ENCODE data around the gene STPG2.

STPG2 gene

GRCh38 chr4:98046665-98047064 is 96.6 kb downstream of the STPG2 start:
- Histone ChIP-seq H3K4me1 (ENCODE audit: insufficient read depth, low read length, severe bottlenecking) (no peaks in the 10 kb centered on the region), H3K79me2 (ENCODE audit: insufficient read depth, low read length) (no peaks in the 10 kb centered on the region), H3K36me3 (ENCODE audit: insufficient read depth, low read length) (no peaks in the 10 kb centered on the region), H4K20me1 (ENCODE audit: insufficient read depth, low read length) (no peaks in the 10 kb centered on the region), H3F3A (ENCODE audit: insufficient read depth, low read length) (no peaks in the 10 kb centered on the region), H3K27me3 (ENCODE audit: insufficient read depth, low read length) (no peaks in the 10 kb centered on the region), H3K9me3 (ENCODE audit: low read length) (no peaks in the 10 kb centered on the region), H2AFZ (ENCODE audit: low read length) (no peak overlapping the region), H3K9me2 (ENCODE audit: low read depth, low read length) (no peaks in the 10 kb centered on the region; the same call in 1 of the 2 replicates), H3K4me2 (ENCODE audit: low read length) (no peak overlapping the region), H3K4me3 (ENCODE audit: low read depth, low read length, poor library complexity, severe bottlenecking) (no peak overlapping the region), H3K27ac (ENCODE audit: low read depth, low read length, poor library complexity, severe bottlenecking) (no peak overlapping the region), H3K9ac (ENCODE audit: low read length) (no peak overlapping the region)
- no peak for TF ChIP-seq CTCF (IDR thresholded peaks at IDR 0.05; ENCODE audit: low read length)
- no peak for TF ChIP-seq EZH2 (IDR thresholded peaks at IDR 0.05; ENCODE audit: borderline replicate concordance, low read length)

GRCh38 chr4:98030059-98030458 is 113.2 kb downstream of the STPG2 start:
- Histone ChIP-seq H3K79me2 (ENCODE audit: insufficient read depth, low read length) (no peaks in the 10 kb centered on the region), H3K9me2 (ENCODE audit: low read depth, low read length) (no peaks in the 10 kb centered on the region), H3K9ac (ENCODE audit: low read length) (no peak overlapping the region), H3K9me3 (ENCODE audit: low read length) (no peaks in the 10 kb centered on the region), H4K20me1 (ENCODE audit: insufficient read depth, low read length) (no peaks in the 10 kb centered on the region), H3K4me1 (ENCODE audit: insufficient read depth, low read length, severe bottlenecking) (no peaks in the 10 kb centered on the region), H3K27me3 (ENCODE audit: insufficient read depth, low read length) (no peaks in the 10 kb centered on the region), H3K4me2 (ENCODE audit: low read length) (no peak overlapping the region), H3K36me3 (ENCODE audit: insufficient read depth, low read length) (no peaks in the 10 kb centered on the region), H3F3A (ENCODE audit: insufficient read depth, low read length) (no peaks in the 10 kb centered on the region), H3K27ac (ENCODE audit: low read depth, low read length, poor library complexity, severe bottlenecking) (no peak overlapping the region), H2AFZ (ENCODE audit: low read length) (no peak overlapping the region), H3K4me3 (ENCODE audit: low read depth, low read length, poor library complexity, severe bottlenecking) (no peak overlapping the region)
- no peak for TF ChIP-seq EZH2 (IDR thresholded peaks at IDR 0.05; ENCODE audit: borderline replicate concordance, low read length)
- TF ChIP-seq CTCF (IDR thresholded peaks at IDR 0.05; ENCODE audit: low read length): no peak

- Histone ChIP-seq H3K9me3 (ENCODE audit: low read length) (no peaks in the 10 kb centered on the region), H3F3A (ENCODE audit: insufficient read depth, low read length) (no peaks in the 10 kb centered on the region), H3K4me3 (ENCODE audit: low read depth, low read length, poor library complexity, severe bottlenecking) (no peak overlapping the region), H3K36me3 (ENCODE audit: insufficient read depth, low read length) (no peaks in the 10 kb centered on the region), H3K9me2 (ENCODE audit: low read depth, low read length) (no peaks in the 10 kb centered on the region), H3K79me2 (ENCODE audit: insufficient read depth, low read length) (no peaks in the 10 kb centered on the region), H3K27ac (ENCODE audit: low read depth, low read length, poor library complexity, severe bottlenecking) (no peak overlapping the region), H3K4me2 (ENCODE audit: low read length) (no peak overlapping the region), H3K9ac (ENCODE audit: low read length) (no peak overlapping the region), H4K20me1 (ENCODE audit: insufficient read depth, low read length) (no peaks in the 10 kb centered on the region), H3K27me3 (ENCODE audit: insufficient read depth, low read length) (no peaks in the 10 kb centered on the region), H2AFZ (ENCODE audit: low read length) (no peak overlapping the region), H3K4me1 (ENCODE audit: insufficient read depth, low read length, severe bottlenecking) (no peaks in the 10 kb centered on the region)
- TF ChIP-seq CTCF (IDR thresholded peaks at IDR 0.05; ENCODE audit: low read length) (no peak), EZH2 (IDR thresholded peaks at IDR 0.05; ENCODE audit: borderline replicate concordance, low read length) (no peak)
These were observed 115.4 kb downstream of the STPG2 start for GRCh38 chr4:98027827-98028226.
